ENCODE measurements around the gene CTAGE6. TPM values are rescaled to one million over a fixed set of nuclear protein-coding genes. Genes with fewer than 3 reads are reported as not detected.
"Not testable (repeated sequence)": the region's sequence is repeated elsewhere in the genome, so short reads cannot be mapped to it uniquely, and the experiment has no call there.

Gene CTAGE6

DNA sequence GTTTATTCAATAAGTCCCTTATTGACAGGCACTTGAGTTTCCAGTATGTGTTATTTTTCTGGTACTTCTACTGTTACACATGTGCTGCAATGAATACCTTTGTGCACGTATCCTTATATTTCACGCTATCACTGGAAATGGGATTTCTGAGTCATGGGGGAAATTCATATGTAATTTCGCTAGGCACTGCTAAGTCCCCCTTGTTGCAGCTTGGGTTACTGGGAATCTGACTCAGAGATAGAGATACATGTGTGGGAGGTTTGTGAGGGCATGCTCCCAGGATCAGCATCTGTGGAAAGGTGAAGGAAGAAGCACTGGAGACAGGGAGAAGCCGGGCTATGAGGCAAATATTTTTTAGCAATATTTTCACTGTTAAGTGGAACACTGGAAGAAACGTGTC, 47.6 kb downstream of the CTAGE6 start:
- not testable (repeated sequence) for H3K4me2 ChIP-seq (ENCODE audit: insufficient read depth, low read length, poor library complexity, severe bottlenecking); H2AK5ac ChIP-seq (ENCODE audit: low read depth, low read length); H3K79me1 ChIP-seq (ENCODE audit: low read depth, low read length); H3K18ac ChIP-seq (ENCODE audit: low read length); H2BK15ac ChIP-seq (ENCODE audit: low read length); H3K23ac ChIP-seq (ENCODE audit: low read depth, low read length, poor library complexity); H3K4me1 ChIP-seq (ENCODE audit: control insufficient read depth in 2 of 2, insufficient read depth in 1 of 2, low read depth in 1 of 2, low read length in 2 of 2); H2BK5ac ChIP-seq (ENCODE audit: low read length); H4K8ac ChIP-seq (ENCODE audit: low read depth, low read length); H3K14ac ChIP-seq (ENCODE audit: low read length); H4K91ac ChIP-seq (ENCODE audit: low read depth, low read length, poor library complexity); H3K9ac ChIP-seq (ENCODE audit: low read depth, low read length, poor library complexity); H3K9me3 ChIP-seq (replicated peaks in 1 of 2; ENCODE audit: control insufficient read depth in 2 of 2, insufficient read depth in 1 of 2, low read depth in 1 of 2, low read length in 2 of 2); H2BK120ac ChIP-seq (ENCODE audit: low read depth, low read length); DNase-seq (ENCODE audit: low spot score); H2BK12ac ChIP-seq (ENCODE audit: low read length); H3K4ac ChIP-seq (ENCODE audit: low read length); H3K27ac ChIP-seq (replicated peaks; ENCODE audit: low read length); H3K4me3 ChIP-seq (ENCODE audit: low read length in 2 of 2); H3K36me3 ChIP-seq (replicated peaks in 1 of 2; ENCODE audit: control insufficient read depth in 2 of 2, insufficient read depth in 2 of 2, low read length in 2 of 2); H3K27me3 ChIP-seq (ENCODE audit: control insufficient read depth in 3 of 3, insufficient read depth in 3 of 3, low read depth in 1 of 3, low read length in 3 of 3); H2AFZ ChIP-seq (ENCODE audit: low read length)
- WGBS, 2 donors (ENCODE audit: extremely low coverage in 2 of 2, insufficient read length in 2 of 2, insufficient replicate concordance in 1 of 2): no CpG with 5 or more reads among the region's 5 CpGs

Small RNA genes lying within 50 kb of the gene (small RNA-seq; reads per million reads assigned to genes)
- not detected for gene RNU6-267P (ENCODE audit: insufficient read depth)

Data from neuronal stem cell (in vitro differentiated cells).